Nephron (organoid): Measurements from ENCODE around the gene KLF12.
A peak's percentile ranks its signal among the peaks of the same experiment; 100 is the strongest.

Source experiments
- H3K27ac Mint-ChIP-seq, 3 experiments: 2 replicates each; pipeline ENCODE4 v1.8.0; 2020; ENCODE audit warnings: mixed read lengths in 3 of 3, mild to moderate bottlenecking in 2 of 3, moderate library complexity in 1 of 3
- H3K27me3 Mint-ChIP-seq: 2 replicates; pipeline ENCODE4 v1.8.0; 2021; ENCODE audit warnings: low read depth, mild to moderate bottlenecking, moderate library complexity, mixed read lengths
- H3K36me3 Mint-ChIP-seq: 2 replicates; pipeline ENCODE4 v1.8.0; 2020; ENCODE audit warnings: low read depth, mixed read lengths
- H3K4me1 Mint-ChIP-seq: 2 replicates; pipeline ENCODE4 v1.8.0; 2020; ENCODE audit warnings: mixed read lengths
- H3K4me3 Mint-ChIP-seq, 3 experiments: 2 replicates each; pipeline ENCODE4 v1.8.0; 2020; ENCODE audit warnings: mild to moderate bottlenecking in 3 of 3, mixed read lengths in 3 of 3, moderate library complexity in 2 of 3
- H3K9me3 Mint-ChIP-seq: 2 replicates; pipeline ENCODE4 v1.8.0; 2020; ENCODE audit warnings: mixed read lengths
- CTCF ChIP-seq, 3 experiments: fragments of 200-600 bp; sonication (generic); IDR thresholded peaks; one replicate each; pipeline ENCODE4 v1.5.0; 2021; ENCODE audit warnings: antibody characterized with exemption in 3 of 3; ENCODE audit not compliant: unreplicated experiment in 3 of 3

Gene KLF12

GRCh38 chr13:74145249-74145975, 11.2 kb upstream of the KLF12 start:
- peaks cover 43% of the 10 kb centered on the region for H3K4me1 Mint-ChIP-seq
- no peaks in the 10 kb centered on the region for H3K9me3 Mint-ChIP-seq
- peak overlapping the region; percentile 84 to 94 (median 86) for H3K27ac Mint-ChIP-seq
- H3K27me3 Mint-ChIP-seq: no peaks in the 10 kb centered on the region
- no peaks in the 10 kb centered on the region for H3K36me3 Mint-ChIP-seq
- TF ChIP-seq CTCF (IDR thresholded peaks at IDR 0.05; ENCODE audit: unreplicated experiment in 3 of 3): no peak
- H3K4me3 Mint-ChIP-seq: no peak overlapping the region

- H3K9me3 Mint-ChIP-seq: no peaks in the 10 kb centered on the region
- no peaks in the 10 kb centered on the region for H3K36me3 Mint-ChIP-seq
- H3K27ac Mint-ChIP-seq: peak overlapping the region; percentile 84 to 94 (median 86)
- no peak for TF ChIP-seq CTCF (IDR thresholded peaks at IDR 0.05; ENCODE audit: unreplicated experiment in 3 of 3)
- peaks cover 35% of the 10 kb centered on the region for H3K4me1 Mint-ChIP-seq
- H3K4me3 Mint-ChIP-seq: no peak overlapping the region
- H3K27me3 Mint-ChIP-seq: no peaks in the 10 kb centered on the region
Measured at GRCh38 chr13:74144269-74144668, 10.1 kb upstream of the KLF12 start.

GRCh38 chr13:74142257-74142656, 8.1 kb upstream of the KLF12 start:
- TF ChIP-seq CTCF (IDR thresholded peaks at IDR 0.05; ENCODE audit: unreplicated experiment in 3 of 3): no peak
- Mint-ChIP-seq H3K27me3 (no peaks in the 10 kb centered on the region), H3K4me1 (peaks cover 22% of the 10 kb centered on the region), H3K9me3 (no peaks in the 10 kb centered on the region), H3K36me3 (no peaks in the 10 kb centered on the region), H3K27ac (no peak overlapping the region), H3K4me3 (no peak overlapping the region)

GRCh38 chr13:74138241-74138640, 4.0 kb upstream of the KLF12 start:
- no peaks in the 10 kb centered on the region for H3K36me3 Mint-ChIP-seq
- H3K4me3 Mint-ChIP-seq: peak overlapping the region in 1 of 3 experiments; percentile 50
- H3K9me3 Mint-ChIP-seq: no peaks in the 10 kb centered on the region
- no peaks in the 10 kb centered on the region for H3K4me1 Mint-ChIP-seq
- peak overlapping the region in 2 of 3 experiments; percentile 2 to 26 for H3K27ac Mint-ChIP-seq
- no peaks in the 10 kb centered on the region for H3K27me3 Mint-ChIP-seq
- no peak for TF ChIP-seq CTCF (IDR thresholded peaks at IDR 0.05; ENCODE audit: unreplicated experiment in 3 of 3)

GRCh38 chr13:74136084-74136658, 2.0 kb upstream of the KLF12 start:
- H3K4me1 Mint-ChIP-seq: peaks cover 13% of the 10 kb centered on the region
- no peaks in the 10 kb centered on the region for H3K27me3 Mint-ChIP-seq
- no peaks in the 10 kb centered on the region for H3K36me3 Mint-ChIP-seq
- no peak for TF ChIP-seq CTCF (IDR thresholded peaks at IDR 0.05; ENCODE audit: unreplicated experiment in 3 of 3)
- no peaks in the 10 kb centered on the region for H3K9me3 Mint-ChIP-seq
- no peak overlapping the region for H3K27ac Mint-ChIP-seq
- no peak overlapping the region for H3K4me3 Mint-ChIP-seq
